ENCODE measurements around the gene ELFN1. TPM values are rescaled to one million over a fixed set of nuclear protein-coding genes. Genes with fewer than 3 reads are reported as not detected.

Gene ELFN1
- polyA plus RNA-seq, 3 donors: 0.58 to 5.5 (median 0.67) TPM

DNA sequence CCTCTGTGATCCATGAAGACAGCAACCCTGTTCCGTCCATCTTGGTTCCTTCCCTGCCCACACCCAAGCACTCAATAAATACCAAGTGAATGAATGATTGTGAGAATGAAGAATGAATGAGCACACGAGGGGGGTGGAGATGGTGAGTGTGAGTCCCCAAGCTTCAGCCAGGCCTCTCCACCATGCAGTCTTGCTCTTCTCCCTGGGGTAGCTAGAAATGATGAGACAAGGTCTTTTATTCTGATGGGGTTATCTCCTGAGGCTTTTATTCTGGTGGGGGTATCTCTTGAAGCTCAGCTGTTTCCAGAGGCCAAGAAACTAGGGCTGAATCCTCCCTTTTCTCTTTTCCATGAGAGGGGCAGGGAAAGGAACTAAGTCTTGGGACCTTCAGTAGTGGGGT lies 57.0 kb downstream of the ELFN1 start:
- 90 to 98% (median 98%) methylated on average over 2 of the region's 2 CpGs for WGBS, 3 donors
- H3K27ac ChIP-seq (ENCODE audit: low read depth, low read length): no peak overlapping the region

DNA sequence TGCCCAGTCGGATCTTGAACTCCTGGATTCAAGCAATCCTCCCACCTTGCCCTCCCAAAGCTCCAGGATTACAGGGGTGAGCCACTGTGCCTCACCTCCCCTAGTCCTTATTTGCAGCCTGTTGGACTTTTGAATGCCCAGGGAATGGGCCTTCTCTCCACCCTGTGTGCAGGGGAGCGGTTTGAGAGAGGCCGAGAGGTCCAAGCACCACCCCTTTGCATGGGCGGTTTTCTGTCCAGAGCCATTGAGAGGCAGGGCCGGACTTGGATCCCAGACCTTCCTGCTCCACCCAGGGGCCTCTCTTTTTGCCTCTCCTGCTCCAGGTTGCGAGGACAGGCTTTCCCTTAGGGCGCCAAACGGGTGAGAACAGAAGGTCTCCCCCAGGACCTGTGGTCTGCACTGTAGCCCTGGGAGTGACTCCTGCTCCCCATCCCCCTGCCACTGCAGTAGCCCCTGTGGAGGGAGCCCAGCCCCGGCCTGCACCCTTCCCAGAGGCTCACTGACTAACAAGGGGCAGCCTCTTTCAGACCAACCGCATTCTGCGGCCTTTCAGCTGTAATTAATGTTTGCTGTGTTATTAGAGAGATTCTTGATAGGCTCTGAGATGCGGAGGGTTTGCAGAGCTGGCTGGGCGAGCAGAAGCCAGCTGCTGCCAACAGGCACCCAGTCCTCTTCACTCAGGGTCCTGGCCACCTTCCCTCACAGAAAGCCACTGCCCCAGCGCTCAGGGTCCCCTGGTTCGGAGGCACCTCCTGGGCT lies 57.9 kb downstream of the ELFN1 start:
- H3K27ac ChIP-seq (ENCODE audit: low read depth, low read length): no peak overlapping the region
- 78 to 85% (median 83%) methylated on average over 15 of the region's 15 CpGs for WGBS, 3 donors

DNA sequence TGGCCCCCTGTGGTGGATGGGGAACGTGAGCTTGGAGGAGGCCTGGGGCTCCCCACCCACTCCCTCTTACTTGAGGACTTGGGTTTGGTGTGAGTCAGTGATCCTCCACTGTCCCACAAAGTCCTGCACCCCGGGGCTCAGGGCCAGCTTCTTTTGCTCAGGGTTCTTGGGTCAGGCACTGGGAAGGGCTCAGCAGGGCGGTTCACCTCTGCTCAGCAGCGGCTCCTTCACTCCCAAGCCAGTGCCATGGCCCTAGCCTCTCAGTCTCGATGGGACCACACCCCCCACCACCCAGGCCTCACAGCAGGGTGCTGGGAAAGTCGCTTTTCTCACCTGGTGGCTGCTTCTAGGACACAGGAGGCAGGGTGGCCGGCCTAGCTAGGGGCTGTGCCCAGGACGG lies 59.1 kb downstream of the ELFN1 start:
- H3K27ac ChIP-seq (ENCODE audit: low read depth, low read length): no peak overlapping the region
- 90 to 98% (median 97%) methylated on average over 8 of the region's 8 CpGs for WGBS, 3 donors

DNA sequence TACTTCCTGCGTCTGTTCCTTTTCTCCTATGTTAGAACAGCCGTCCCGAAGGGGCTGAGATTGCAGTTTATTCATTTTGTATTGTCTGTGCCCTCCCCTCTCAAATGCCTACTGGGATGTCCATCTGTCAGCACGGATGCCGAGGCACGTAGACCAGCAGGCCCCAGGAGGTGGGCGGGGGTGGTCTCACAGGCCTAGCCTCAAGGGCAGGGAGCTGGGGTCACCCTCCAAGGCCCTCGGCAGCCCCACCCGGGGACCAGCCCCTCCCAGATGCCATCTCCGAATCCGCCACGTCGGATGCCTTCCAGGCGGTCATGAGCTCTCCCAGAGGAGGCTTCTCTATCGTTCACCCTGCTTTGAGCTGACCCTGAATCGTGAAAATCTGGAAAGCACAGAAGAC lies 59.7 kb downstream of the ELFN1 start:
- H3K27ac ChIP-seq (ENCODE audit: low read depth, low read length): no peak overlapping the region
- 92 to 94% (median 93%) methylated on average over 16 of the region's 16 CpGs for WGBS, 3 donors

DNA sequence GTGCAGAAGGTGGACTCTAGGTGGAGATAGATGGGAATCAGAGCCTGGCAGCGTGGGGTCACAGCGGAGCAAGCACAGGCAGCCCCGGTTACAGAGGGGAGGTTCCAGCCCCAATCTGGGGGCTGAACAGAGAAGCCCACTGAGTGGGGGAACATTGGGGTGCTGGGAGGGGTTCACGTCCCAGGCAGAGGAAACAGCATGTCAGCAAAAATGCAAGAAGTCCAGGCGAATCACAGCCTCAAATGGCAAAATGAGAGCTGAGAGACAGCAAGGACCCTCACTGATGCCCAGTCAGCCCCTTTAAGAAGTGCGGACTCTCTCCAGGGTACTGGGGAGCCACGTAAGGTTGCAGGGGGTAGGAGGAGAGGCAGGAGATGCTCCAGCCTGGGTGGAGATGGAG lies 62.0 kb downstream of the ELFN1 start:
- no peak overlapping the region for H3K27ac ChIP-seq (ENCODE audit: low read depth, low read length)
- 87 to 92% (median 90%) methylated on average over 7 of the region's 7 CpGs for WGBS, 3 donors

DNA sequence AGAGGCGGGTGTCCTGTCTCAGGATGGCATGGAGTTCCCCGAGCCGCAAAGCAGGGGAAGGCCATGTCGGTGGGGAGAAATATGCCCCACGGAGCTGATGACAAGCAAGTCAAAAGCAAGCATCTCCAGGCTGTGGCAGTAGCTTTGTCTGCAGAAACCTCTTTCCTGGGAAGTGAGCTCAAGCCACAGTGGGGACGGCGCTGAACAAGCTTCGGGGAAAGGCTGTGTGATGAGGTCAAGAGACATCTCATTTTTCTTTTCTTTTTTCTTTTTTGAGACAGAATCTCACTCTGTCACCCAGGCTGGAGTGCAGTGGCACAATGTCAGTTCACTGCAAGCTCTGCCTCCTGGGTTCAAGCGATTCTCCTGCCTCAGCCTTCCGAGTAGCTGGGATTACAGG lies 62.6 kb downstream of the ELFN1 start:
- H3K27ac ChIP-seq (ENCODE audit: low read depth, low read length): no peak overlapping the region
- WGBS, 3 donors: 80 to 87% (median 84%) methylated on average over 10 of the region's 10 CpGs

DNA sequence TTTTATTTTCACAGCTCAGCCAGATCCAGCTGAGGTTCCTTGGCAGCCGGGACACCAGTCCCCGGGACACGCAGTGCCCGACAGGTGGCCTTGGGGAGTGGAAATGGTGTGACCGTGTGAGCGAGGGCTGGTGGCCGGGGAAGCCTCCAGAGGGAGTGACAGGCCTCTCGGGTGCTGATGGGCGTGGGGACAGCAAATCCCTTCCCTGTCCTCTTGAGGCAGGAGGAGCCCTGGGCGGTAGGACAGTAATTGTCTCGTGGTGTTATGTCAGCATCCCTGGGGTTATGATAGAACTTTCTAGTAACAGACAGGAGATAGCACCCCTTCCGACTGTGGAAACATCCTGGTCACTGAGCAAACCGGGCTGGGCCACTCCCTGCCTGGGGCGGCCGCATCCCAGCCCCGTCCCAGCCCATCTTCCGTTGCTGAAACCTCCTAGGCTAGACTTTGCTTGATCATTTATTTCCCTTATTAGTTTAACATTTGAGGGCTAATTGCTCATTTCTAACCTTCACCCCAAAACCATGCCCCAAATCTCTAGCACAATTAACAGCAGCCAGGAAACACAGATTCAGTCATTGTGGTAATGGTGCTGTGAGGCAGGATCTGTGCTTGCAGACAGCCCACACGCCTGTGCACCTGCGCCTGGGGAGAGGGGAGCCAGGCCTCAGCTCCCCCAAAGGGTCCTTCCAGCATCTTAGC lies 63.3 kb downstream of the ELFN1 start:
- WGBS, 3 donors: 64 to 81% (median 79%) methylated on average over 19 of the region's 19 CpGs
- H3K27ac ChIP-seq (ENCODE audit: low read depth, low read length): no peak overlapping the region

DNA sequence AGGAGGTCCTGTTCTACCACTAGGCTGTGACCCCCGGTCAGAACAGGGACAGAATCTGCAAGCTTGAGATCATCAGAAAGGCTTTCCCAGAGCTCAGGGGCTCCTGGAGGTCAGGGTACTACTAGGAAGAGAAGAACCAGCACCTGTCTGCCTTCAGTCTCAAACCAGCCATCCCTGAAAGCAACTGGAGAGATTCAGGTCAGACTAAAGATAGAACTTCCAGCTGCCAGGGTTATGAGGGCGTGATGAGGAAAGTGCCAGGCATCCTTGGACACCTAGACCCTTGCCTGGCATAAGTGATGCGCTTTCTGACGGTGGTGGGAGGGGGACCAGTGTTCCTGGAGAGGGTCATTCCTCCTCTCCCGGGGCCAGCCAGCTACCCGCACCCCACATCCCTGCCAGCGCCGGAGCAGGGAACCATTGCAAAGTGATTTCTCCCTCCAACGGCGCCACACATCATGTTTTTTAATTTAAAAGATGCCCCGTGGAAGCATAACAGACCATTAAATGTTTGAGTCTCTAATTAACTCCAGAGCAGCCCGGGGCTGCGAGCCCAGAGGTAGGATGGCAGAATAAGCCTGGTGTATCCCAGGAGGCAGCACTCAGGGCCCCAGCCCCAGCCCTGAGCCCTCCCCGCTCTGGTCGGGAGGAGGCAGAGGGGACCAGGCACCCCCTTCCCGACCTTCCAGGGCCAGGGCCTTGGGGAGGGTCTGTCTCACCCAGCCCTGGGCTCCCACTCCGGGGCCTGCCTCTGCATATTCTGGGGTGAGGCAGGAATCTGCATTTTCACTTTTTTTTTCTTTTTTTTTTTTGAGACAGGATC lies 64.0 kb downstream of the ELFN1 start:
- WGBS, 3 donors: 83 to 87% (median 86%) methylated on average over 17 of the region's 17 CpGs

DNA sequence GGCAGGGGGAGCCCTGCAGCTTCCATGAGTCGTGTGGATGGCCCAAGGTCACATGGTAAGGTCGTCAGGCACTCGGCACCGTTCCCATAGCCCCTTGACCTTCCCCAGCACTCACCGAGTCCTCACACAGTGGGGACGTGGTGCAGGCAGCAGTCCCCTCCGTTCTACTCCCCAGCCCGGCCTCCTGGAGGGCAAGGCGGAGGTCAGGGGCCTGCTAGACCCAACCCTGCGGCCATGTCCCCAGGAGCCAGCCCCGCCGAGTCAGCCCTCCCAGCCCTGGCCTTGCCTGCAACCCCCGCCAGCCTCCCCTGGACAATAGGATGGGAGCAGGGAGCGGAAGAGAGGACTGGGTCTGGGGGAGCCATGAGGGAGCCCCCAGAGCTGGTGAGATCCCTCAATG lies 65.2 kb downstream of the ELFN1 start:
- no peak overlapping the region for H3K27ac ChIP-seq (ENCODE audit: low read depth, low read length)
- 70 to 80% (median 72%) methylated on average over 13 to 14 of the region's 14 CpGs for WGBS, 3 donors

More for the DNA sequence above, 64.0 kb downstream of the ELFN1 start:
- H3K27ac ChIP-seq (ENCODE audit: low read depth, low read length): no peak overlapping the region

DNA sequence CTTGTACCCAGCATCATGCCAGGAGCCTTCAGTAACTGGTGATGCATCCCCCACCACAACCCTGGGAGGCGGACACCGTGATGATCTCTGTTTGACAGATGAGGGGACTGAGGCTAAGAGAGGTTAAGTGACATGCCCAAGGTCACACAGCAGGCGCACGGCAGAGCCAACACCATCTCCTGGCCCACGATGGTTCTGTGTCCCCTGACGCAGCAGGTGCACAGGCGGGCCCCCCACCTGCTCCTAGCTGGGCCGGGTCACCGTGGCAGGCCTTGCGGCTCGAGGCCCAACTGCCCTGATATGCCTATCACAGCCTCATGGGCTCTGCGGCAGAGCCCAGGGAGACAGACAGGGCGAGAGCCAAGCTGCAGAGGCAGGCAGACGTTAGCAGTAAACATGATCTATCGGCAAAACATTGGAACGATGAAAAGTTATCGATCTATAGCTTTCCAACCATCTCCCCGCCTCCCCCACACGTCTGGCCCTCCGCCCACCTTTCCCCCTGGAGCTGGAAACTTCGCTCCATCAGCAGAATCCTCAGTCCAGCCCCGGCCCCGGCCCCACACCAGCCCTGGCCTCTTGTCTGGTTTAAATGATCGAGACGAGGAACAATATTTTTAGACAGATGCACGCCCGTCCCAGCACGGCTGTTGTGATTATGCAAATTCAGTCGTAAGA lies 65.9 kb downstream of the ELFN1 start:
- 63 to 77% (median 73%) methylated on average over 29 of the region's 29 CpGs for WGBS, 3 donors
- no peak overlapping the region for H3K27ac ChIP-seq (ENCODE audit: low read depth, low read length)

DNA sequence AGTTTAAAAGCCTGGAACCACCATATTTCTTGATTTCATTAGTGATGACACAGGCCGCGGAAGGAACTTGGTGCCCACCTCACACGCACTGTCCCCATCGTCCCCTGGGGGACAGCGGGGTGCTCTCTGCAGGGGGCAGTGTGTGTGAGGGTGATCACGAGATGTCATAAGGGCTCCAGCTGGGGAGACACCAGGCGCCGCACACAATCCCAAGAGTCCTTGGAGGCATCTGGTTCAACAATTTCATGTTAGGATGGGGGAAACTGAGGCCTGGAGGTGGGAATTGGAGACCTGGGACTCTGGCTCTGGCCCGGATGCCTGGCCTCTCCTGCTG lies 66.4 kb downstream of the ELFN1 start:
- 84 to 87% (median 86%) methylated on average over 9 of the region's 9 CpGs for WGBS, 3 donors

DNA sequence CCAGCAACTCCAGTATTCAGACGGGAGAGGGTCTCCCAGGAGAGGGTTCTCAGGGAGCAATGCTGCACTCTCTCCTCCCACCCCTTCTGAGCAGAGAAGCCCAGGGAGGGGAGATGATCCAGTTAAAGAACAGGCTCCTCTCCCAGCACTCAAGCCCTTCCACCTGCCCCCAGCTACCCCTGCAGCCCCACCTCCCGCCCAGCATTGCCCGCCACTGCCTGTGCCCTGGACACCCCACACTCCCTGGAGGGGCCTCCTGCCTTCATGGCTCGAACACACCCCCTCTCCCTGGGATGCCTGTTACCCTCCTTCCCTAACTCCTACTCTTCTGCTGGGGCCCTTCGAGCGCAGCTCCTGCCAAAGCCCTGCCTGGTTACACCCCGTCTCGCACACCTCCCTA lies 66.8 kb downstream of the ELFN1 start:
- H3K27ac ChIP-seq (ENCODE audit: low read depth, low read length): no peak overlapping the region
- WGBS, 3 donors: 79 to 85% (median 85%) methylated on average over 8 of the region's 8 CpGs

More for the DNA sequence above, 66.4 kb downstream of the ELFN1 start:
- no peak overlapping the region for H3K27ac ChIP-seq (ENCODE audit: low read depth, low read length)

DNA sequence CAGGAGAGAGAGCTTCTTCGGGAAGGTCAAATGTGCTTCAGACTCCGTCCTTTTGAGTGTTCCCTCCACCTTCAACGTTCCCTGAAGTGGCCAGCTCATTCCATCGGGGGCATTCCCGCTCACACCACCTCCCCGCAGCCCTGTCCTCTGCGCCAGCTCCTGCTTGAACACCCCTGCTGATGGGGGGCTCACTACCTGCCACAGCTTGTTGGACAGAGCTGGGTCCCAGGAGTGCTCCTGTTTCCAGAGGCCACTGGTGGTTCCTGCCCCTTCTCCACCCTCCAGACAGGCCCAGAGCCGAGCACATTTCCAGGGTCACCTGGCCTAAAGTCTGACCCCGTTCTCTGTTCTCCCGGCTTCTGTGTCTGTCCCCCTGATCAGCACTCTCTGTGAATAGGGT lies 67.4 kb downstream of the ELFN1 start:
- no peak overlapping the region for H3K27ac ChIP-seq (ENCODE audit: low read depth, low read length)
- WGBS, 3 donors: 78 to 92% (median 84%) methylated on average over 10 of the region's 10 CpGs

DNA sequence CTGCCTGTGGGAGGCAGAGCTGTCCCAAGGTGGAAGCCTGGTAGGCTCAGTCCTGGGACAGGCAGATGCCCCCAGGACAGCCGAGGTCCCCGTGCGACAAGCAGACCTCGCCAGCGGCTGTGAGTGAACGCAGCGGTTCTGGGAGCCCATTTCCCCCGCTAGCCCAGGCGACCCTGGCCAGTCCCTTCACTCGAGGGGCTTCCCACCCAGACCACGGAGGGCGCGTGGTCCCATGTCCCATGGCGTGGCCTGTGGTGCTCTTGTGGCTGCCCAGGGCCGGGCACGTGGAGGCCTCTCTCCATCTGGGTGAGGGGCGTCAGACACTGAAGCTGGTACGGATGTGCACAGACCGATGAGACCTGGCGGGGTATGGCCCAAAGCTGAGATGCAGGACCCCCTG lies 67.9 kb downstream of the ELFN1 start:
- H3K27ac ChIP-seq (ENCODE audit: low read depth, low read length): no peak overlapping the region
- 90 to 93% (median 91%) methylated on average over 16 to 20 of the region's 20 CpGs for WGBS, 3 donors

DNA sequence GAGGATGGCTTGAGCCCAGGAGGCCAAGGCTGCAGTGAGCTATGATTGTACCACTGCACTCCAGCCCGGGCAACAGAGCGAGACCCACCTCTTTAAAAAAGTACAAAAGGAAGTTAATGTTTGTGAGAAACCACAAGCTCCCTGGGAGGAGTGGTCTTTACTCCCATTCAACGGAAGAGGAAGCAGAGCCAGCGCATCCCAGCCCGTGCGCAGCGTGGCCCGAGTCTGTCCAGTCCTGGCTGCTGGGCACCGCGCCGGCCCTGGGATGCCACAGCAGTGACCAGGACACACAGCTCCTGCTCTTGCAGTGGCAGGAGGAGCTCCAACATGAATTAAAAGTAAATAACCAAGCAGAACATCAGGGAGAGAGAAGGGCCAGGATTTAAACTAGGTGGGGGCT lies 68.4 kb downstream of the ELFN1 start:
- 46 to 65% (median 59%) methylated on average over 11 of the region's 11 CpGs for WGBS, 3 donors
- no peak overlapping the region for H3K27ac ChIP-seq (ENCODE audit: low read depth, low read length)

DNA sequence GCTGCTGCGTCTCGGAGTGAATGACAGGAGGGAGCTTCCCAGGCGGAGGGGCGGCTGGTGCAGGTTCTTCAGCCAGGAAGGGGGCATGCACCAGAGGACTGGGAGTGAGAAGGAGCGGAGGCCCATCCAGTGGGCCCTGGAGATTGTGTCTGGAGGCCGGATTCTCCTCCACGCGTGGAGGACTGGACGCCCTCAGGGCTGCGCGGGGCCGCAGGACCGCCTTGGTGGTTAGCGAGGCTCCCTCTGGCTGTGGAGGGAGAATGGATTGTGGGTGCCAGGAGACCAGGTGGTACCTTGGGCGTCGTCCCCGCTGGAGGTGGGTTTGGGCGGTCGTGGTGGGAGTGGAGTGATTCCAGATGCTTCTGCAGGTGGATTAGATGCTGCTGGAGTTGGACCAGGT lies 68.9 kb downstream of the ELFN1 start:
- H3K27ac ChIP-seq (ENCODE audit: low read depth, low read length): no peak overlapping the region
- 85 to 90% (median 88%) methylated on average over 19 of the region's 19 CpGs for WGBS, 3 donors

DNA sequence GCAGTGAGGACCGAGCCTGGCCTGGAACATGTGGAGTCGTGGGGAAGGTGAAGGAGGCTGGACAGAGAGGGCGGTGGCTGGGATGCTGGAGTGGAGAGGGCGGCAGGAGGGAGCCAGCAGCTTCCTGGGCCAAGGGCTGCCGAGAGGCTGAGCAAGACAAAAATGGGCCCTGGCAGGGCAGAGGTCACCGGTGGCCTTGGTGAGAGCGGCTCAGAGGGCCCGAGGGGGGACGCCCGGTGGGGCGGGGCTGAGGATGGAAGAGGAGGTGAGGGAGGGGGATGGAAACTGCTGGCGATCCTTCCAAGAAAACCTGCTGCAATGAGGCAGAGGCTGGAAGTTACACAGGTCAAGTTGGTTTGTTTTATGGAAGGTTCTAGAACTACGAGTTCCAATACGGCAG lies 69.5 kb downstream of the ELFN1 start:
- no peak overlapping the region for H3K27ac ChIP-seq (ENCODE audit: low read depth, low read length)
- 72 to 88% (median 80%) methylated on average over 14 of the region's 14 CpGs for WGBS, 3 donors

DNA sequence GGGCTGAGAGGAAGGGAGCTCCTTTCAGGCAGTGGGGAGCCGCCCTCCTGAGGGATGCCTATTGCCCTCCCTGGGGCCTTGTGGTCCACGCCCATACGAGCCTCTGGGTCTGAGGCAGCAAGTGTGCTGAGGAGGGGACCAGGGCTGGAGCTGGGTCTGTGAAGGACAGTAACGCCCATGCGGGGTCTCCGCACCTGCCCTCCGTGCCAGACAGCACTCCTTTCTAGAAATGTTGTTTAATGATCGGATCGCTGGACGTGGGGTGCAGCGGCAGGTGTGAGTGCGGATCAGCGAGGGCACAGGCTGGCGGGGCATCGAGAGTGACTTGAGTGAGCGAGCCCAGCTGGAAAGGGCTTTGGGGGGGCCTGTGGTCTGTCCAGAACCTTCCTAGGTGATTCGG lies 70.1 kb downstream of the ELFN1 start:
- no peak overlapping the region for H3K27ac ChIP-seq (ENCODE audit: low read depth, low read length)
- WGBS, 3 donors: 91 to 95% (median 94%) methylated on average over 17 of the region's 17 CpGs

DNA sequence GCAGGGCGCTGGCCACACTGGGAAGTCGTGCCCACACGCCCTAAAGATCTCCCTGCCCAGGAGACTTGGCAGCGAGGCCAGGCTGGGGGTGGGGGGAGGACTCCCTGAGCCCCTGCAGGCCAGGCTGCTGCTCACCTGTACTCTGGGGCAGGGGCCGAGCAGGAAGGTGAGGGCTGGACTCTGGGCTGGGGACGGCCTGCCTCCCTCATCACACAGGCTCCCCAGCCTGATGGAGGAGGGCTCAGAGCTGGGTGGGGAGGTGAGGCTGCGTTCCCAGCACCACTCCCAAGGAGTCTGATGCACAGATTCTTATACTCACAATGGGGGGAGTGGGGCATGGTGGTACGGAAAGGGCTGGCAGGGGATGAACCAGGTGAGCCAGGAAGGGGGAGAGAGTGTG lies 71.2 kb downstream of the ELFN1 start:
- 76 to 80% (median 78%) methylated on average over 8 of the region's 8 CpGs for WGBS, 3 donors
- no peak overlapping the region for H3K27ac ChIP-seq (ENCODE audit: low read depth, low read length)

All from adipose tissue (tissue), 3 donors.